H1 (cell line): ENCODE data around the gene RBM15B. TPM values are rescaled to one million over a fixed set of nuclear protein-coding genes. Genes with fewer than 3 reads are reported as not detected.

ENCODE experiments used
- CTCF ChIA-PET: fragments of 300-600 bp; sonication (Branson Sonifier 250); formaldehyde crosslinking; loops from one replicate; lab custom pipeline; 2021; ENCODE audit not compliant: partially characterized antibody; lab: Charles Lee
- POLR2A ChIA-PET: fragments of 300-600 bp; sonication (Branson Sonifier 250); formaldehyde crosslinking; loops from one replicate; lab custom pipeline; 2021; ENCODE audit warnings: inconsistent platforms; ENCODE audit not compliant: partially characterized antibody; lab: Charles Lee
- DNase-seq, 2 experiments: peaks; one replicate each; pipeline versions ENCODE4 v3.0.0 to v3.0.0-alpha.2; 2010 to 2022; ENCODE audit warnings: low spot score in 2 of 2, low read depth in 1 of 2, mixed read lengths in 1 of 2
- FAIRE-seq: peaks from 2 replicates; lab custom pipeline; 2011; peaks lifted over from hg19 to GRCh38; lab: Jason Lieb, UNC
- H2AFZ ChIP-seq: 2 replicates; pipeline ENCODE4 v1.8.1; 2012; ENCODE audit warnings: low read length, inconsistent platforms
- H2AK5ac ChIP-seq: 2 replicates; pipeline ENCODE4 v1.6.1; 2013; ENCODE audit warnings: low read depth, low read length
- H2BK120ac ChIP-seq: replicated peaks from 2 replicates; pipeline ENCODE3; 2013; ENCODE audit warnings: low read depth, low read length, inconsistent platforms
- H2BK12ac ChIP-seq: 2 replicates; pipeline ENCODE4 v1.6.1; 2013; ENCODE audit warnings: low read depth, low read length
- H2BK15ac ChIP-seq: 2 replicates; pipeline ENCODE4 v1.6.1; 2013; ENCODE audit warnings: low read length
- H2BK20ac ChIP-seq: 2 replicates; pipeline ENCODE4 v1.6.1; 2013; ENCODE audit warnings: low read length
- H2BK5ac ChIP-seq: 2 replicates; pipeline ENCODE4 v1.6.1; 2013; ENCODE audit warnings: low read depth, low read length
- H3K14ac ChIP-seq: 2 replicates; pipeline ENCODE4 v1.6.1; 2013; ENCODE audit warnings: inconsistent platforms; ENCODE audit not compliant: insufficient read length
- H3K18ac ChIP-seq: 2 replicates; pipeline ENCODE4 v1.6.1; 2013; ENCODE audit warnings: low read length; ENCODE audit errors: extremely low read depth
- H3K23ac ChIP-seq: 2 replicates; pipeline ENCODE4 v1.6.1; 2013; ENCODE audit warnings: inconsistent platforms; ENCODE audit not compliant: insufficient read length
- H3K23me2 ChIP-seq: 2 replicates; pipeline ENCODE4 v1.6.1; 2013; ENCODE audit warnings: low read depth, low read length
- H3K27ac ChIP-seq: 2 replicates; pipeline ENCODE4 v1.6.1; 2011; ENCODE audit warnings: low read depth, low read length, inconsistent platforms
- H3K27me3 ChIP-seq, 4 experiments: replicated peaks in 1 of 4; 1 replicate in 1 of 4; 2 replicates in 3 of 4; pipeline versions ENCODE4 v1.6.1 to v1.8.1; 2011 to 2013; ENCODE audit warnings: low read length in 3 of 4, mild to moderate bottlenecking in 3 of 4, inconsistent platforms in 2 of 4, mixed read lengths in 2 of 4, moderate library complexity in 1 of 4; ENCODE audit not compliant: control insufficient read depth in 3 of 4, insufficient read depth in 3 of 4; ENCODE audit errors: extremely low read depth in 1 of 4
- H3K36me3 ChIP-seq, 4 experiments: 2 replicates each; pipeline versions ENCODE4 v1.6.1 to v1.8.1; 2011 to 2013; ENCODE audit warnings: mild to moderate bottlenecking in 4 of 4, low read length in 3 of 4, moderate library complexity in 2 of 4, control low read depth in 1 of 4, inconsistent platforms in 1 of 4; ENCODE audit not compliant: insufficient read depth in 4 of 4, control insufficient read depth in 2 of 4
- H3K4ac ChIP-seq: replicated peaks from 2 replicates; pipeline ENCODE3; 2013; ENCODE audit warnings: low read length, low read depth, mixed read lengths, inconsistent platforms; ENCODE audit not compliant: insufficient read length
- H3K4me1 ChIP-seq, 4 experiments: replicated peaks in 1 of 4; 1 replicate in 1 of 4; 2 replicates in 3 of 4; pipeline versions ENCODE4 v1.6.1 to v1.8.1; 2011 to 2013; ENCODE audit warnings: low read length in 3 of 4, inconsistent platforms in 2 of 4, mixed read lengths in 1 of 4; ENCODE audit not compliant: insufficient read depth in 4 of 4, control insufficient read depth in 3 of 4
- H3K4me2 ChIP-seq, 2 experiments: 2 replicates each; pipeline versions ENCODE4 v1.6.1 to v1.8.1; 2011 to 2013; ENCODE audit warnings: low read depth in 2 of 2, low read length in 2 of 2, control low read depth in 1 of 2, inconsistent platforms in 1 of 2, mild to moderate bottlenecking in 1 of 2; ENCODE audit not compliant: insufficient read depth in 1 of 2
- H3K4me3 ChIP-seq, 4 experiments: fragments of 200-600, 300-600 bp in 1 of 4; sonication (generic), shearing (Covaris generic), sonication (Bioruptor Twin) in 1 of 4; 2 replicates each; pipeline versions ENCODE4 v1.5.1 to v1.8.1; 2011 to 2016; ENCODE audit warnings: low read length in 4 of 4, low read depth in 3 of 4, control low read depth in 2 of 4, inconsistent platforms in 2 of 4, mild to moderate bottlenecking in 2 of 4, mixed read lengths in 1 of 4, moderate library complexity in 1 of 4; ENCODE audit not compliant: insufficient read depth in 2 of 4; ENCODE audit errors: extremely low read depth in 1 of 4
- H3K56ac ChIP-seq: replicated peaks from 2 replicates; pipeline ENCODE3; 2013; ENCODE audit warnings: low read depth, mild to moderate bottlenecking, mixed read lengths, low read length, inconsistent platforms; ENCODE audit not compliant: insufficient read length
- H3K79me1 ChIP-seq: 2 replicates; pipeline ENCODE4 v1.6.1; 2013; ENCODE audit warnings: low read depth, low read length, control low read depth
- H3K79me2 ChIP-seq, 2 experiments: 2 replicates each; pipeline versions ENCODE4 v1.6.1 to v1.8.1; 2012 to 2013; ENCODE audit warnings: low read length in 2 of 2, mild to moderate bottlenecking in 2 of 2, inconsistent platforms in 1 of 2; ENCODE audit not compliant: insufficient read depth in 2 of 2, control insufficient read depth in 1 of 2
- H3K9ac ChIP-seq, 4 experiments: replicated peaks in 1 of 4; 1 replicate in 1 of 4; 2 replicates in 3 of 4; pipeline versions ENCODE4 v1.6.1 to v1.8.1; 2011 to 2013; ENCODE audit warnings: low read depth in 3 of 4, low read length in 3 of 4, control low read depth in 2 of 4, mild to moderate bottlenecking in 2 of 4, moderate library complexity in 2 of 4, inconsistent platforms in 1 of 4; ENCODE audit errors: extremely low read depth in 1 of 4
- H3K9me3 ChIP-seq, 2 experiments: 2 replicates each; pipeline versions ENCODE4 v1.6.1 to v1.8.1; 2012 to 2013; ENCODE audit warnings: mild to moderate bottlenecking in 2 of 2, moderate library complexity in 2 of 2, control low read depth in 1 of 2, inconsistent platforms in 1 of 2, low read depth in 1 of 2, low read length in 1 of 2, mixed read lengths in 1 of 2; ENCODE audit not compliant: insufficient read depth in 2 of 2
- H4K20me1 ChIP-seq, 2 experiments: replicated peaks in 1 of 2; 2 replicates each; pipeline versions ENCODE3 to v1.8.1; 2011 to 2013; ENCODE audit warnings: inconsistent platforms in 2 of 2, low read length in 2 of 2, mild to moderate bottlenecking in 1 of 2; ENCODE audit not compliant: insufficient read depth in 2 of 2, control insufficient read depth in 1 of 2
- H4K5ac ChIP-seq: 2 replicates; pipeline ENCODE4 v1.6.1; 2013; ENCODE audit warnings: low read length, low read depth, mixed read lengths, inconsistent platforms; ENCODE audit not compliant: insufficient read length
- H4K8ac ChIP-seq: 2 replicates; pipeline ENCODE4 v1.8.0; 2013; ENCODE audit warnings: mild to moderate bottlenecking, moderate library complexity, low read length, inconsistent platforms; ENCODE audit not compliant: insufficient read depth; ENCODE audit errors: extremely low read depth
- H4K91ac ChIP-seq: replicated peaks from 2 replicates; pipeline ENCODE3; 2013; ENCODE audit warnings: low read length, mixed read lengths, inconsistent platforms; ENCODE audit not compliant: insufficient read length
- CTCF ChIP-seq, 3 experiments: IDR thresholded peaks; 1 replicate in 2 of 3; 2 replicates in 1 of 3; pipeline versions ENCODE4 v1.5.1 to v1.6.1; 2011; ENCODE audit warnings: low read length in 3 of 3, mild to moderate bottlenecking in 3 of 3, inconsistent platforms in 2 of 3, low read depth in 1 of 3, moderate library complexity in 1 of 3; ENCODE audit not compliant: insufficient read depth in 1 of 3; ENCODE audit errors: control extremely low read depth in 1 of 3
- RAD21 ChIP-seq, 2 experiments: IDR thresholded peaks in 1 of 2; conservative IDR thresholded peaks in 1 of 2; 2 replicates each; pipeline ENCODE4 v1.6.1; 2011; ENCODE audit warnings: low read depth in 2 of 2, low read length in 2 of 2, improper control_type of control experiment in 1 of 2, inconsistent platforms in 1 of 2, mild to moderate bottlenecking in 1 of 2, moderate library complexity in 1 of 2
- SIRT6 ChIP-seq: IDR thresholded peaks from one replicate; pipeline ENCODE4 v1.7.1; 2012; ENCODE audit warnings: low read length, inconsistent platforms
- polyA plus RNA-seq, 7 experiments: library from polyadenylated mRNA; depleted of rRNA in 3 of 7; stranded (reverse) in 5 of 7; unstranded in 2 of 7; fragments of >200 nt in 5 of 7; fragments of 200-250 nt in 2 of 7; gene quantifications; 1 replicate in 5 of 7; 2 replicates in 1 of 7; 4 replicates in 1 of 7; pipeline versions ENCODE4 v1.2.1 to v1.2.3, GENCODE V29; 2011 to 2013; ENCODE audit warnings: missing spikeins in 2 of 7, mixed read lengths in 2 of 7
- total RNA-seq: library from RNA; stranded (reverse); fragmentation: NEBNext Ultra II Directional; extraction: Animal tissue kit (Norgen Biotek cat#: 25700); gene quantifications from 2 replicates; pipeline ENCODE4 v1.2.1, GENCODE V29; 2021

The RBM15B gene
- total and polyA plus RNA-seq, 2 of the 8 experiments (the other 6 are each of a cell fraction or from before 2014, with no cell fraction given): 22.2 to 59.1 TPM

- Histone ChIP-seq H2BK20ac (no peak overlapping the region), H2BK120ac (no peak overlapping the region), H3K4me3 (no peak overlapping the region), H3K79me2 (no peaks in the 10 kb centered on the region), H4K91ac (no peak overlapping the region), H3K9me3 (no peaks in the 10 kb centered on the region), H3K27ac (no peak overlapping the region), H4K8ac (no peak overlapping the region), H4K5ac (no peak overlapping the region), H2AK5ac (no peak overlapping the region), H3K4me1 (no peaks in the 10 kb centered on the region), H3K18ac (no peak overlapping the region), H3K79me1 (no peaks in the 10 kb centered on the region), H3K9ac (no peak overlapping the region), H4K20me1 (peaks cover 0 to 2% of the 10 kb centered on the region in 2 experiments), H3K36me3 (peaks cover 0 to 20% (median 9%) of the 10 kb centered on the region in 4 experiments; a peak in 4 of 8 replicates), H3K27me3 (no peaks in the 10 kb centered on the region), H3K4ac (no peak overlapping the region), H3K14ac (no peak overlapping the region), H2BK12ac (no peak overlapping the region), H3K23ac (no peak overlapping the region), H2BK5ac (no peak overlapping the region), H3K4me2 (no peak overlapping the region), H3K56ac (no peak overlapping the region), H3K23me2 (no peaks in the 10 kb centered on the region), H2BK15ac (no peak overlapping the region), H2AFZ (no peak overlapping the region)
- CTCF ChIA-PET: interaction anchor here (0.6 to 2.1 kb wide), 30 partner anchors 9 to 441 kb away, joined by 3 to 32 read pairs (median 4); no protein-coding TSS in a partner anchor
- DNase-seq (peak in 1 of 2 experiments; percentile 54), FAIRE-seq (no peak)
- POLR2A ChIA-PET: interaction anchor here (1.2 to 1.3 kb wide), 3 partner anchors 15 to 64 kb away, joined by 3 read pairs; no protein-coding TSS in a partner anchor
- TF ChIP-seq SIRT6: no peak
- peak; percentile 43 to 54 for TF ChIP-seq RAD21 (IDR thresholded peaks at IDR 0.05 in 1 of 2, conservative IDR thresholded peaks at IDR 0.05 in 1 of 2; ENCODE audit: low read depth in 2 of 2, low read length in 2 of 2)
- peak; percentile 53 to 84 (median 65) for TF ChIP-seq CTCF (IDR thresholded peaks at IDR 0.05; ENCODE audit: control extremely low read depth in 1 of 3, insufficient read depth in 1 of 3, low read depth in 1 of 3, low read length in 3 of 3)
These were observed 43.8 kb downstream of the RBM15B start for GRCh38 chr3:51434746-51435327.
